ENCODE results near the gene CAPNS1.
A peak's percentile ranks its signal among the peaks of the same experiment; 100 is the strongest.

CAPNS1 gene

DNA sequence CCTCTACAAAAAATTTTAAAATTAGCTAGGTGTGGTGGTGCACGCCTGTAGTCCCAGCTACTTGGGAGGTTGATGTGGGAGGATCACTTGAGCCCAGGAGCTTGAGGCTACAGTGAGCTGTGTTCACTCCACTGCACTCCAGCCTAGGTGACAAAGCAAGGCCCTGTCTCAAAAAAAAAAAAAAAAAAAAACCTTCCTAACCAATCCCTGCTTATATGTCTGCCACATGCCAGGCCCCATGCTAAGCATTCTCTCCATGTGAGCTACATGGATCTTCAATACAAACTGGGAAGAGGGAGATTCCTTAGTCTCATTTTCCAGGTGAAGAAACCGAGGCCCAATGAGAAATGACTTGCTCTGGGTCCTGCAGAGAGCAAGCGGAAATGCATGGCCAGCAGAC is 31.2 kb upstream of the CAPNS1 start:
- ATAC-seq (ENCODE audit: low read depth), result no peak
- Histone ChIP-seq H3K4me3 (ENCODE audit: severe bottlenecking) (no peak overlapping the region), H3K9me3 (ENCODE audit: severe bottlenecking) (no peaks in the 10 kb centered on the region), H3K36me3 (ENCODE audit: low read depth) (peaks cover 12% of the 10 kb centered on the region; the same call in 1 of the 2 replicates), H3K27ac (ENCODE audit: poor library complexity, severe bottlenecking) (no peak overlapping the region), H3K27me3 (ENCODE audit: insufficient read depth, poor library complexity, severe bottlenecking) (no peaks in the 10 kb centered on the region), H3K4me1 (ENCODE audit: insufficient read depth, poor library complexity, severe bottlenecking) (no peaks in the 10 kb centered on the region)
- no peak for DNase-seq (ENCODE audit: low spot score)
- TF ChIP-seq, protein P1, sequence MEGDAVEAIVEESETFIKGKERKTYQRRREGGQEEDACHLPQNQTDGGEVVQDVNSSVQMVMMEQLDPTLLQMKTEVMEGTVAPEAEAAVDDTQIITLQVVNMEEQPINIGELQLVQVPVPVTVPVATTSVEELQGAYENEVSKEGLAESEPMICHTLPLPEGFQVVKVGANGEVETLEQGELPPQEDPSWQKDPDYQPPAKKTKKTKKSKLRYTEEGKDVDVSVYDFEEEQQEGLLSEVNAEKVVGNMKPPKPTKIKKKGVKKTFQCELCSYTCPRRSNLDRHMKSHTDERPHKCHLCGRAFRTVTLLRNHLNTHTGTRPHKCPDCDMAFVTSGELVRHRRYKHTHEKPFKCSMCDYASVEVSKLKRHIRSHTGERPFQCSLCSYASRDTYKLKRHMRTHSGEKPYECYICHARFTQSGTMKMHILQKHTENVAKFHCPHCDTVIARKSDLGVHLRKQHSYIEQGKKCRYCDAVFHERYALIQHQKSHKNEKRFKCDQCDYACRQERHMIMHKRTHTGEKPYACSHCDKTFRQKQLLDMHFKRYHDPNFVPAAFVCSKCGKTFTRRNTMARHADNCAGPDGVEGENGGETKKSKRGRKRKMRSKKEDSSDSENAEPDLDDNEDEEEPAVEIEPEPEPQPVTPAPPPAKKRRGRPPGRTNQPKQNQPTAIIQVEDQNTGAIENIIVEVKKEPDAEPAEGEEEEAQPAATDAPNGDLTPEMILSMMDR (IDR thresholded peaks at IDR 0.05; ENCODE audit: poor library complexity, severe bottlenecking), result no peak

DNA sequence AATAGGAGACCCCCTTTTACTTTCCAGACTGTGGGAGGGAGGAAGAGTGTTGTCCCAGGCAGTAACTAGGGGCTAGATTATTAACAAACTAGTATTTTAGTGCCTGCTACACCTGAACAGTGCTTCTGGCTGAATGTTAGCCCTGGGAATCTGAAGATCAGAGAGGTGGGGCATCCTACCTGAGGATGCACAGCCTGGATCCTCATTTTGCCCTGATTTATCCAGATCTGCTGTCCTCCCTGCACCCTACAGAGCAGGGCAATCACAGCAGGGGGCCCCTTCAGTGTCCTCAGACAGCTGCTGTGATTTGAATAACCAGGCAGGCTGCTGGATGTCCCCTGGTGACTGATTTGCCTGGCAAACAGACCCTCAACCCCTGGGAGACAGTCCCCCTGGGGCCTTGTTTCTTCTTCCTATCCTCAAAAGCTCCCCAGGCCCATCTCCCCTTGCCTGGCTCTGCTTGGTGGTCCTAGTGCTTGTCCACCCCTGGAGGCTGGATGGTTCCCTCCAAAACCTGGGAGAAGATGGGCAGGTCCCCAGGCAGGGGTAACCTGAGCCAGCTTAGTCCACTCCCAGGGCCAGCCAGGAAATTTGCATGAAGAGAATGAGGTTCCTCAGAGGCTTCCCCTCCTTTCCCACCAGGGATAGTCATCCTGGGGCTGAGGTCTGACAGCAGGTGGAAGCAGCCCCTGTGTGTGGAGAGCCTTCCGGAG is 29.2 kb upstream of the CAPNS1 start, which contains the start of gene OVOL3:
Gene OVOL3, plus strand, starts transcription at position 657 of the 713 bp plus-strand sequence. CDS start 60 bp downstream, outside the sequence.
- Histone ChIP-seq H3K4me1 (ENCODE audit: insufficient read depth, poor library complexity, severe bottlenecking) (no peaks in the 10 kb centered on the region), H3K27ac (ENCODE audit: poor library complexity, severe bottlenecking) (no peak within 1 kb of the TSS), H3K36me3 (ENCODE audit: low read depth) (peaks cover 12% of the 10 kb centered on the region; the same call in 1 of the 2 replicates), H3K9me3 (ENCODE audit: severe bottlenecking) (no peaks in the 10 kb centered on the region), H3K4me3 (ENCODE audit: severe bottlenecking) (no peak within 1 kb of the TSS), H3K27me3 (ENCODE audit: insufficient read depth, poor library complexity, severe bottlenecking) (no peaks in the 10 kb centered on the region)
- TF ChIP-seq, protein P1 (IDR thresholded peaks at IDR 0.05; ENCODE audit: poor library complexity, severe bottlenecking), result no peak
- DNase-seq (ENCODE audit: low spot score), result no peak
- no peak for ATAC-seq (ENCODE audit: low read depth)

DNA sequence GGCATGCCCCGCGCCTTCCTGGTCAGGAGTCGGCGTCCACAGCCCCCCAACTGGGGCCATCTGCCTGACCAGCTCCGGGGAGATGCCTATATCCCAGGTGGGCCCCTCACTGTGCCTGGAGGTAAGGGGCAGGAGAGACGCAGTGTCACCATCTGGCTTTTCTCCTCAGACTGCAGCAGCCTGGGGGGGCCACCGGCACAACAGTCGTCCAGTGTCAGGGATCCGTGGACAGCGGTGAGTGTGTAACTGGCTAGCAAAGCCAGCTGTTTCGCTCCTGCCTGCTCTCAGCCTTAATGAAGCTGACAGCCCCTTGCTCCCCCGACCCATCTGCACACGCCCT is 28.7 kb upstream of the CAPNS1 start:
- H3K4me3 ChIP-seq (ENCODE audit: severe bottlenecking), result no peak overlapping the region
- TF ChIP-seq, protein P1 (IDR thresholded peaks at IDR 0.05; ENCODE audit: poor library complexity, severe bottlenecking), result no peak
- DNase-seq (ENCODE audit: low spot score) (no peak), ATAC-seq (ENCODE audit: low read depth) (no peak)
- no peak overlapping the region for H3K27ac ChIP-seq (ENCODE audit: poor library complexity, severe bottlenecking)
- no peaks in the 10 kb centered on the region for H3K27me3 ChIP-seq (ENCODE audit: insufficient read depth, poor library complexity, severe bottlenecking)
- H3K36me3 ChIP-seq (ENCODE audit: low read depth), result peaks cover 13% of the 10 kb centered on the region
- H3K4me1 ChIP-seq (ENCODE audit: insufficient read depth, poor library complexity, severe bottlenecking), result no peaks in the 10 kb centered on the region
- H3K9me3 ChIP-seq (ENCODE audit: severe bottlenecking), result no peaks in the 10 kb centered on the region

DNA sequence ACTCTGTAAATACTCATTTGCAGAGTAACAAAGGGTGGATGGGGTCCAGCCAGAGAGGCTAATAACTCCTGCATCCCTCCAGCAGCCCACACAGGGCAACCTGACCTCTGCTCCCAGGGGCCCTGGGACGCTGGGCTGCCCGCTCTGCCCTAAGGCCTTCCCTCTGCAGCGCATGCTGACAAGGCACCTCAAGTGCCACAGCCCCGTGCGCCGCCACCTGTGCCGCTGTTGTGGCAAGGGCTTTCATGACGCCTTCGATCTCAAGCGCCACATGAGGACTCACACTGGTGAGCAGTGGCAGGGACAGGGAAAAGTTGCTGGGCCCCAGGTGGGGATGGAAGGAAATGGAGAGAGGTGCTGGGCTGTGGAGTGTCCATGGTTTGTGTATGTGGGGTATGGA is 27.2 kb upstream of the CAPNS1 start:
- peaks cover 28% of the 10 kb centered on the region for H3K36me3 ChIP-seq (ENCODE audit: low read depth)
- TF ChIP-seq, protein P1 (IDR thresholded peaks at IDR 0.05; ENCODE audit: poor library complexity, severe bottlenecking), result no peak
- DNase-seq (ENCODE audit: low spot score), result no peak
- no peaks in the 10 kb centered on the region for H3K27me3 ChIP-seq (ENCODE audit: insufficient read depth, poor library complexity, severe bottlenecking)
- H3K9me3 ChIP-seq (ENCODE audit: severe bottlenecking), result no peaks in the 10 kb centered on the region
- no peak overlapping the region for H3K4me3 ChIP-seq (ENCODE audit: severe bottlenecking)
- H3K27ac ChIP-seq (ENCODE audit: poor library complexity, severe bottlenecking), result no peak overlapping the region
- no peaks in the 10 kb centered on the region for H3K4me1 ChIP-seq (ENCODE audit: insufficient read depth, poor library complexity, severe bottlenecking)
- ATAC-seq (ENCODE audit: low read depth), result no peak

DNA sequence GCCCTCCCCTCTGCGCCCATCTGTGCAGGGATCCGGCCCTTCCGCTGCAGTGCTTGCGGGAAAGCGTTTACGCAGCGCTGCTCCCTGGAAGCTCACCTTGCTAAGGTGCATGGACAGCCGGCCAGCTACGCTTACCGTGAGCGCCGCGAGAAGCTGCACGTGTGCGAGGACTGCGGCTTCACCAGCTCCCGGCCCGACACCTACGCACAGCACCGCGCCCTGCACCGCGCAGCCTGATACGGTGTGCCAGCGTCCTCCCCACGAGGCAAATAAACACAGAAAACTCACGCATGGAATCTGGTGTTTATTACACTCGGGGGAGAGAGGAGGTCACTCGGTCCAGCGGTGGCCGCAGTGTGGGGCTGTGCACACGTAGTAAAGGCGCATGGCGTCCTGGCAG is 26.4 kb upstream of the CAPNS1 start:
- Histone ChIP-seq H3K27ac (ENCODE audit: poor library complexity, severe bottlenecking) (no peak overlapping the region), H3K4me1 (ENCODE audit: insufficient read depth, poor library complexity, severe bottlenecking) (no peaks in the 10 kb centered on the region), H3K4me3 (ENCODE audit: severe bottlenecking) (peak overlapping the region; percentile 63), H3K27me3 (ENCODE audit: insufficient read depth, poor library complexity, severe bottlenecking) (no peaks in the 10 kb centered on the region), H3K36me3 (ENCODE audit: low read depth) (peaks cover 34% of the 10 kb centered on the region), H3K9me3 (ENCODE audit: severe bottlenecking) (no peaks in the 10 kb centered on the region)
- TF ChIP-seq, protein P1 (IDR thresholded peaks at IDR 0.05; ENCODE audit: poor library complexity, severe bottlenecking), result no peak
- DNase-seq (ENCODE audit: low spot score) (no peak), ATAC-seq (ENCODE audit: low read depth) (no peak)
